WTC11 (cell line): ENCODE results near the gene LARP4. TPM values are rescaled to one million over a fixed set of nuclear protein-coding genes. Genes with fewer than 3 reads are reported as not detected.
"Not testable (repeated sequence)": the region's sequence is repeated elsewhere in the genome, so short reads cannot be mapped to it uniquely, and the experiment has no call there.

Experiments used
- ATAC-seq: fragments of 200-7000 bp; cut with Tn5 transposase; 2 replicates; pipeline ENCODE4 v1.10.0; 2021; ENCODE audit warnings: mild to moderate bottlenecking, moderate library complexity
- CTCF ChIA-PET: fragments of 300-600 bp; sonication (Branson Sonifier 250); formaldehyde crosslinking; loops from one replicate; lab custom pipeline; 2021; ENCODE audit warnings: antibody characterized with exemption; lab: Charles Lee
- POLR2A ChIA-PET: fragments of 350-600 bp; sonication (Branson Sonifier 250); formaldehyde crosslinking; loops from one replicate; lab custom pipeline; 2021; ENCODE audit warnings: antibody characterized with exemption; lab: Charles Lee
- DNase-seq: peaks from one replicate; pipeline ENCODE4 v3.0.0; 2021; ENCODE audit warnings: low spot score
- H3K27ac Mint-ChIP-seq: 2 replicates; pipeline ENCODE4 v1.8.0; 2021; ENCODE audit warnings: mixed read lengths
- H3K27me3 Mint-ChIP-seq: 2 replicates; pipeline ENCODE4 v1.8.0; 2021; ENCODE audit warnings: low read depth, mild to moderate bottlenecking, moderate library complexity, mixed read lengths
- H3K36me3 Mint-ChIP-seq: 2 replicates; pipeline ENCODE4 v1.8.0; 2021; ENCODE audit warnings: mixed read lengths
- H3K4me1 Mint-ChIP-seq: 2 replicates; pipeline ENCODE4 v1.8.0; 2022; ENCODE audit warnings: mixed read lengths
- H3K4me3 Mint-ChIP-seq: 2 replicates; pipeline ENCODE4 v1.8.0; 2021; ENCODE audit warnings: mild to moderate bottlenecking, moderate library complexity, mixed read lengths
- H3K9me3 Mint-ChIP-seq: 2 replicates; pipeline ENCODE4 v1.8.0; 2021; ENCODE audit warnings: mixed read lengths
- EMX1 ChIP-seq: fragments of 250-450 bp; sonication (Bioruptor Pico); IDR thresholded peaks from 2 replicates; pipeline ENCODE4 v1.8.0; 2021; ENCODE audit warnings: mild to moderate bottlenecking
- TEAD1 ChIP-seq: sonication (generic); formaldehyde crosslinking; IDR thresholded peaks from 2 replicates; pipeline ENCODE4 v1.8.0; 2022; ENCODE audit warnings: mild to moderate bottlenecking, missing genetic modification reagents
- ZNF263 ChIP-seq: sonication (generic); formaldehyde crosslinking; IDR thresholded peaks from 2 replicates; pipeline ENCODE4 v1.8.1; 2022; ENCODE audit warnings: low read depth, mild to moderate bottlenecking, moderate library complexity, missing genetic modification reagents
- total RNA-seq: library from RNA; stranded (reverse); gene quantifications from 3 replicates; pipeline ENCODE4 v1.2.3, GENCODE V29; 2021
- TF ChIP-seq, protein P1 (sequence below): sonication (generic); formaldehyde crosslinking; IDR thresholded peaks from 2 replicates; pipeline ENCODE4 v1.8.0; 2023; ENCODE audit warnings: missing genetic modification reagents
- TF ChIP-seq, protein P2 (sequence below): sonication (generic); formaldehyde crosslinking; IDR thresholded peaks from 2 replicates; pipeline ENCODE4 v1.8.0; 2022; ENCODE audit warnings: mild to moderate bottlenecking, missing genetic modification reagents
- TF ChIP-seq, protein P3 (sequence below): sonication (generic); formaldehyde crosslinking; IDR thresholded peaks from 2 replicates; pipeline ENCODE4 v1.8.1; 2023; ENCODE audit warnings: mild to moderate bottlenecking, missing genetic modification reagents, moderate library complexity
- TF ChIP-seq, protein P4 (sequence below): sonication (generic); formaldehyde crosslinking; IDR thresholded peaks from 2 replicates; pipeline ENCODE4 v1.8.1; 2022; ENCODE audit warnings: low read depth, missing genetic modification reagents, borderline replicate concordance
- TF ChIP-seq, protein P5 (sequence below): sonication (generic); formaldehyde crosslinking; IDR thresholded peaks from 2 replicates; pipeline ENCODE4 v1.8.1; 2023; ENCODE audit warnings: mild to moderate bottlenecking, missing genetic modification reagents
- TF ChIP-seq, protein P6 (sequence below): sonication (generic); formaldehyde crosslinking; IDR thresholded peaks from 2 replicates; pipeline ENCODE4 v1.8.0; 2023; ENCODE audit warnings: missing genetic modification reagents, mild to moderate bottlenecking, borderline replicate concordance
- TF ChIP-seq, protein P7 (sequence below): sonication (generic); formaldehyde crosslinking; IDR thresholded peaks from 2 replicates; pipeline ENCODE4 v1.8.1; 2022; ENCODE audit warnings: mild to moderate bottlenecking, moderate library complexity, missing genetic modification reagents
- TF ChIP-seq, protein P8 (sequence below): sonication (generic); formaldehyde crosslinking; IDR thresholded peaks from 2 replicates; pipeline ENCODE4 v1.8.1; 2023; ENCODE audit warnings: mild to moderate bottlenecking, moderate library complexity, missing genetic modification reagents

The LARP4 gene
- total RNA-seq, 1 experiment from 2014 or later: 73.9 TPM

DNA sequence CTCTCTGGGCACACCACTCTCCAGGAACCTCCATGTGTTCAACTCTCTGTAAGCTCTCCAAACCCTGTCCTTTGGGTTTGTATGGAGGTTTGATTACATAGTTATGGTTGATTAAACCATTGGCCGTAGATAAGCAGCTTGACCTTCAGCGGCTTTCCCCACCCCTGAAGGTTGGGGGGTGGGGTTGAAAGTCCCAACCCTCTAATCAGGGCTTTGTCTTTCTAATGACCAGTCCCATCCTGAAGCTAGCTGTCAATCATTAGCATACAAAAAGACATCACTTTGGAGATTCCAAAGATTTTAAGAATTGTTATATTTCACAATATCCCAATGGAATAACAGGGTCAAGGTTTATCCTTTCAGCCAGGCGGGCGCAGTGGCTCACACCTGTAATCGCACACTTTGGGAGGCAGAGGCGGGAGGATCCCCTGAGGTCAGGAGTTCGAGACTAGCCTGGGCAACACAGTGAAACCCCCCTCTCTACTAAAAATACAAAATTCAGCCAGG, 12.7 kb upstream of the LARP4 start (continued):
- TF ChIP-seq, protein P1, sequence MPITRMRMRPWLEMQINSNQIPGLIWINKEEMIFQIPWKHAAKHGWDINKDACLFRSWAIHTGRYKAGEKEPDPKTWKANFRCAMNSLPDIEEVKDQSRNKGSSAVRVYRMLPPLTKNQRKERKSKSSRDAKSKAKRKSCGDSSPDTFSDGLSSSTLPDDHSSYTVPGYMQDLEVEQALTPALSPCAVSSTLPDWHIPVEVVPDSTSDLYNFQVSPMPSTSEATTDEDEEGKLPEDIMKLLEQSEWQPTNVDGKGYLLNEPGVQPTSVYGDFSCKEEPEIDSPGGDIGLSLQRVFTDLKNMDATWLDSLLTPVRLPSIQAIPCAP: no peak
- TF ChIP-seq TEAD1: no peak
- no peak for TF ChIP-seq ZNF263 (CRISPR knock-in tag)
- TF ChIP-seq, protein P2, sequence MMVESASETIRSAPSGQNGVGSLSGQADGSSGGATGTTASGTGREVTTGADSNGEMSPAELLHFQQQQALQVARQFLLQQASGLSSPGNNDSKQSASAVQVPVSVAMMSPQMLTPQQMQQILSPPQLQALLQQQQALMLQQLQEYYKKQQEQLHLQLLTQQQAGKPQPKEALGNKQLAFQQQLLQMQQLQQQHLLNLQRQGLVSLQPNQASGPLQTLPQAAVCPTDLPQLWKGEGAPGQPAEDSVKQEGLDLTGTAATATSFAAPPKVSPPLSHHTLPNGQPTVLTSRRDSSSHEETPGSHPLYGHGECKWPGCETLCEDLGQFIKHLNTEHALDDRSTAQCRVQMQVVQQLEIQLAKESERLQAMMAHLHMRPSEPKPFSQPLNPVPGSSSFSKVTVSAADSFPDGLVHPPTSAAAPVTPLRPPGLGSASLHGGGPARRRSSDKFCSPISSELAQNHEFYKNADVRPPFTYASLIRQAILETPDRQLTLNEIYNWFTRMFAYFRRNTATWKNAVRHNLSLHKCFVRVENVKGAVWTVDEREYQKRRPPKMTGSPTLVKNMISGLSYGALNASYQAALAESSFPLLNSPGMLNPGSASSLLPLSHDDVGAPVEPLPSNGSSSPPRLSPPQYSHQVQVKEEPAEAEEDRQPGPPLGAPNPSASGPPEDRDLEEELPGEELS: no peak
- TF ChIP-seq, all 79 proteins: peak for 3

DNA sequence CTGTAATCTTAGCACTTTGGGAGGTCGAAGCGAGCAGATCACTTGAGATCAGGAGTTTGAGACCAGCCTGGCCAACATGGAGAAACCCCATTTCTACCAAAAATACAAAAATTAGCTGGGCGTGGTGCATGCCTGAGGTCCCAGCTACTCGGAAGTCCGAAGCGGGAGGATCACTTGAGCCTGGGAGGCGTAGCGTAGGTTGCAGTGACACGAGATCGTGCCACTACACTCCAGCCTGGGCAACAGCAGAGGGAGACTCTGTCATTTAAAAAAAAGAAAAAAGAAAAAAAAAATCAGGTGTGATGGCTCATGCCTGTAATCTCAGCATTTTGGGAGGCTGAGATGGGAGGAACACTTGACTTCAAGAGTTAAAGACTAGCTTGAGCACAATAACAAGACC, 11.9 kb upstream of the LARP4 start:
- H3K36me3 Mint-ChIP-seq, H3K4me3 Mint-ChIP-seq, H3K27me3 Mint-ChIP-seq, DNase-seq, H3K9me3 Mint-ChIP-seq: not testable (repeated sequence)
- POLR2A ChIA-PET: interaction anchor here (0.7 to 1.4 kb wide), 3 partner anchors 13 to 222 kb away, joined by 3 read pairs; partner anchors contain the start of gene CERS5
- Mint-ChIP-seq H3K4me1 (peaks cover 22% of the 10 kb centered on the region), H3K27ac (peak overlapping the region; percentile 64)
- CTCF ChIA-PET: interaction anchor here (0.8 to 1.0 kb wide), 2 partner anchors 13 to 304 kb away, joined by 3 to 4 read pairs; no protein-coding TSS in a partner anchor
- ATAC-seq: peak; percentile 55

DNA sequence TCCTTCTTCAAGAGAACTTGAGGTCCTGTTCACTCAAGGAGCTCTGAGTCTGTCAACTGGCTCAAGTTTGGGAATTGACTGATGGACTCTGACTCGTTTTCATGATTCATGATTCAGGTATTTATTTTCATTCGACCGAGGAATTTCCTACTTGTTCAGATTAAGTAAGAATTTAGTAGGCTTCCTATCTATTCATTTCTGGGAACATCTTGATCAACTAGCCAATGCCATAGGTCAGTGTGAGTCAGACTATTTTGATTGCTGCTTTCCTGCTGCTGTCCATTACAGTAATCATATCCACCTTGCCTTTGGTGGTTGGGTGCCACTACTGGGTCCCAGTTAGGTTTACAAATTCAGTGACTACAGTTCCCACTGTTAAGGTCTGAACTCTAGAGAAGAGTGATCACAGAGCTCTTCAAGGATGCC, 10.4 kb upstream of the LARP4 start:
- no peak for DNase-seq

More for the DNA sequence above, 10.4 kb upstream of the LARP4 start:
- no peak for ATAC-seq
- CTCF ChIA-PET: interaction anchor here (0.8 kb wide), 1 partner anchor 76 kb away, joined by 3 read pairs; no protein-coding TSS in a partner anchor
- no peak overlapping the region for H3K27ac Mint-ChIP-seq
- POLR2A ChIA-PET: no interaction called here
- TF ChIP-seq ZNF263 (CRISPR knock-in tag): no peak
- TF ChIP-seq, protein P3, sequence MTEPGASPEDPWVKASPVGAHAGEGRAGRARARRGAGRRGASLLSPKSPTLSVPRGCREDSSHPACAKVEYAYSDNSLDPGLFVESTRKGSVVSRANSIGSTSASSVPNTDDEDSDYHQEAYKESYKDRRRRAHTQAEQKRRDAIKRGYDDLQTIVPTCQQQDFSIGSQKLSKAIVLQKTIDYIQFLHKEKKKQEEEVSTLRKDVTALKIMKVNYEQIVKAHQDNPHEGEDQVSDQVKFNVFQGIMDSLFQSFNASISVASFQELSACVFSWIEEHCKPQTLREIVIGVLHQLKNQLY: no peak
- TF ChIP-seq, protein P4, sequence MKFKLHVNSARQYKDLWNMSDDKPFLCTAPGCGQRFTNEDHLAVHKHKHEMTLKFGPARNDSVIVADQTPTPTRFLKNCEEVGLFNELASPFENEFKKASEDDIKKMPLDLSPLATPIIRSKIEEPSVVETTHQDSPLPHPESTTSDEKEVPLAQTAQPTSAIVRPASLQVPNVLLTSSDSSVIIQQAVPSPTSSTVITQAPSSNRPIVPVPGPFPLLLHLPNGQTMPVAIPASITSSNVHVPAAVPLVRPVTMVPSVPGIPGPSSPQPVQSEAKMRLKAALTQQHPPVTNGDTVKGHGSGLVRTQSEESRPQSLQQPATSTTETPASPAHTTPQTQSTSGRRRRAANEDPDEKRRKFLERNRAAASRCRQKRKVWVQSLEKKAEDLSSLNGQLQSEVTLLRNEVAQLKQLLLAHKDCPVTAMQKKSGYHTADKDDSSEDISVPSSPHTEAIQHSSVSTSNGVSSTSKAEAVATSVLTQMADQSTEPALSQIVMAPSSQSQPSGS: no peak
- no peak for TF ChIP-seq EMX1 (CRISPR knock-in tag)
- TF ChIP-seq, protein P5, sequence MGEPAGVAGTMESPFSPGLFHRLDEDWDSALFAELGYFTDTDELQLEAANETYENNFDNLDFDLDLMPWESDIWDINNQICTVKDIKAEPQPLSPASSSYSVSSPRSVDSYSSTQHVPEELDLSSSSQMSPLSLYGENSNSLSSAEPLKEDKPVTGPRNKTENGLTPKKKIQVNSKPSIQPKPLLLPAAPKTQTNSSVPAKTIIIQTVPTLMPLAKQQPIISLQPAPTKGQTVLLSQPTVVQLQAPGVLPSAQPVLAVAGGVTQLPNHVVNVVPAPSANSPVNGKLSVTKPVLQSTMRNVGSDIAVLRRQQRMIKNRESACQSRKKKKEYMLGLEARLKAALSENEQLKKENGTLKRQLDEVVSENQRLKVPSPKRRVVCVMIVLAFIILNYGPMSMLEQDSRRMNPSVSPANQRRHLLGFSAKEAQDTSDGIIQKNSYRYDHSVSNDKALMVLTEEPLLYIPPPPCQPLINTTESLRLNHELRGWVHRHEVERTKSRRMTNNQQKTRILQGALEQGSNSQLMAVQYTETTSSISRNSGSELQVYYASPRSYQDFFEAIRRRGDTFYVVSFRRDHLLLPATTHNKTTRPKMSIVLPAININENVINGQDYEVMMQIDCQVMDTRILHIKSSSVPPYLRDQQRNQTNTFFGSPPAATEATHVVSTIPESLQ: no peak
- TF ChIP-seq, protein P6, sequence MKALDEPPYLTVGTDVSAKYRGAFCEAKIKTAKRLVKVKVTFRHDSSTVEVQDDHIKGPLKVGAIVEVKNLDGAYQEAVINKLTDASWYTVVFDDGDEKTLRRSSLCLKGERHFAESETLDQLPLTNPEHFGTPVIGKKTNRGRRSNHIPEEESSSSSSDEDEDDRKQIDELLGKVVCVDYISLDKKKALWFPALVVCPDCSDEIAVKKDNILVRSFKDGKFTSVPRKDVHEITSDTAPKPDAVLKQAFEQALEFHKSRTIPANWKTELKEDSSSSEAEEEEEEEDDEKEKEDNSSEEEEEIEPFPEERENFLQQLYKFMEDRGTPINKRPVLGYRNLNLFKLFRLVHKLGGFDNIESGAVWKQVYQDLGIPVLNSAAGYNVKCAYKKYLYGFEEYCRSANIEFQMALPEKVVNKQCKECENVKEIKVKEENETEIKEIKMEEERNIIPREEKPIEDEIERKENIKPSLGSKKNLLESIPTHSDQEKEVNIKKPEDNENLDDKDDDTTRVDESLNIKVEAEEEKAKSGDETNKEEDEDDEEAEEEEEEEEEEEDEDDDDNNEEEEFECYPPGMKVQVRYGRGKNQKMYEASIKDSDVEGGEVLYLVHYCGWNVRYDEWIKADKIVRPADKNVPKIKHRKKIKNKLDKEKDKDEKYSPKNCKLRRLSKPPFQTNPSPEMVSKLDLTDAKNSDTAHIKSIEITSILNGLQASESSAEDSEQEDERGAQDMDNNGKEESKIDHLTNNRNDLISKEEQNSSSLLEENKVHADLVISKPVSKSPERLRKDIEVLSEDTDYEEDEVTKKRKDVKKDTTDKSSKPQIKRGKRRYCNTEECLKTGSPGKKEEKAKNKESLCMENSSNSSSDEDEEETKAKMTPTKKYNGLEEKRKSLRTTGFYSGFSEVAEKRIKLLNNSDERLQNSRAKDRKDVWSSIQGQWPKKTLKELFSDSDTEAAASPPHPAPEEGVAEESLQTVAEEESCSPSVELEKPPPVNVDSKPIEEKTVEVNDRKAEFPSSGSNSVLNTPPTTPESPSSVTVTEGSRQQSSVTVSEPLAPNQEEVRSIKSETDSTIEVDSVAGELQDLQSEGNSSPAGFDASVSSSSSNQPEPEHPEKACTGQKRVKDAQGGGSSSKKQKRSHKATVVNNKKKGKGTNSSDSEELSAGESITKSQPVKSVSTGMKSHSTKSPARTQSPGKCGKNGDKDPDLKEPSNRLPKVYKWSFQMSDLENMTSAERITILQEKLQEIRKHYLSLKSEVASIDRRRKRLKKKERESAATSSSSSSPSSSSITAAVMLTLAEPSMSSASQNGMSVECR (CRISPR knock-in tag): no peak
- TF ChIP-seq, protein P7, sequence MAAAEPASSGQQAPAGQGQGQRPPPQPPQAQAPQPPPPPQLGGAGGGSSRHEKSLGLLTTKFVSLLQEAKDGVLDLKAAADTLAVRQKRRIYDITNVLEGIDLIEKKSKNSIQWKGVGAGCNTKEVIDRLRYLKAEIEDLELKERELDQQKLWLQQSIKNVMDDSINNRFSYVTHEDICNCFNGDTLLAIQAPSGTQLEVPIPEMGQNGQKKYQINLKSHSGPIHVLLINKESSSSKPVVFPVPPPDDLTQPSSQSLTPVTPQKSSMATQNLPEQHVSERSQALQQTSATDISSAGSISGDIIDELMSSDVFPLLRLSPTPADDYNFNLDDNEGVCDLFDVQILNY (CRISPR knock-in tag): no peak
- TF ChIP-seq, protein P8, sequence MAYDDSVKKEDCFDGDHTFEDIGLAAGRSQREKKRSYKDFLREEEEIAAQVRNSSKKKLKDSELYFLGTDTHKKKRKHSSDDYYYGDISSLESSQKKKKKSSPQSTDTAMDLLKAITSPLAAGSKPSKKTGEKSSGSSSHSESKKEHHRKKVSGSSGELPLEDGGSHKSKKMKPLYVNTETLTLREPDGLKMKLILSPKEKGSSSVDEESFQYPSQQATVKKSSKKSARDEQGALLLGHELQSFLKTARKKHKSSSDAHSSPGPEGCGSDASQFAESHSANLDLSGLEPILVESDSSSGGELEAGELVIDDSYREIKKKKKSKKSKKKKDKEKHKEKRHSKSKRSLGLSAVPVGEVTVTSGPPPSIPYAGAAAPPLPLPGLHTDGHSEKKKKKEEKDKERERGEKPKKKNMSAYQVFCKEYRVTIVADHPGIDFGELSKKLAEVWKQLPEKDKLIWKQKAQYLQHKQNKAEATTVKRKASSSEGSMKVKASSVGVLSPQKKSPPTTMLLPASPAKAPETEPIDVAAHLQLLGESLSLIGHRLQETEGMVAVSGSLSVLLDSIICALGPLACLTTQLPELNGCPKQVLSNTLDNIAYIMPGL (CRISPR knock-in tag): no peak
- no peaks in the 10 kb centered on the region for H3K27me3 Mint-ChIP-seq
- H3K4me1 Mint-ChIP-seq: peaks cover 22% of the 10 kb centered on the region
- H3K4me3 Mint-ChIP-seq: no peak overlapping the region
- no peaks in the 10 kb centered on the region for H3K36me3 Mint-ChIP-seq
- no peaks in the 10 kb centered on the region for H3K9me3 Mint-ChIP-seq
